HEK293 (cell line): ENCODE data around the gene ZMYM5.
"Not testable (repeated sequence)": the region's sequence is repeated elsewhere in the genome, so short reads cannot be mapped to it uniquely, and the experiment has no call there.

Source experiments
- CTCF ChIA-PET: fragments of 350-600 bp; formaldehyde crosslinking; extraction: SDS; loops from one replicate; lab custom pipeline; 2021; ENCODE audit warnings: antibody characterized with exemption; lab: Yijun Ruan, JAX
- POLR2A ChIA-PET: fragments of 300-600 bp; formaldehyde crosslinking; extraction: SDS; loops from one replicate; lab custom pipeline; 2020; ENCODE audit warnings: antibody characterized with exemption, inconsistent platforms; lab: Yijun Ruan, JAX
- H3K27ac ChIP-seq: fragments of 200-500 bp; sonication (Bioruptor generic); 2 replicates; pipeline ENCODE4 v1.5.1; 2014; ENCODE audit warnings: low read depth, low read length, control low read depth, inconsistent platforms; ENCODE audit errors: extremely low read depth
- H3K36me3 ChIP-seq, 2 experiments: fragments of 200-500 bp in 1 of 2; sonication (Bioruptor generic) in 1 of 2; 1 replicate in 1 of 2; 2 replicates in 1 of 2; pipeline ENCODE4 v1.5.1; 2014 to 2017; ENCODE audit warnings: inconsistent platforms in 2 of 2, low read length in 2 of 2; ENCODE audit not compliant: control insufficient read depth in 2 of 2, insufficient read depth in 1 of 2
- H3K4me1 ChIP-seq: fragments of 200-500 bp; sonication (Bioruptor generic); 2 replicates; pipeline ENCODE4 v1.5.1; 2014; ENCODE audit warnings: mild to moderate bottlenecking, low read length, inconsistent platforms; ENCODE audit not compliant: control insufficient read depth, insufficient read depth
- H3K4me3 ChIP-seq: 2 replicates; pipeline ENCODE4 v1.5.1; 2011; ENCODE audit warnings: low read depth, mild to moderate bottlenecking, control low read depth, low read length, moderate library complexity
- H3K9me3 ChIP-seq: fragments of 200-500 bp; sonication (Bioruptor generic); 2 replicates; pipeline ENCODE4 v1.5.1; 2014; ENCODE audit warnings: low read depth, low read length, inconsistent platforms; ENCODE audit not compliant: control insufficient read depth, insufficient read depth
- BCL11B ChIP-seq: fragments of 450-650 bp; formaldehyde crosslinking; IDR thresholded peaks from 2 replicates; pipeline ENCODE4 v1.5.1; 2016; ENCODE audit warnings: low read depth, missing biosample characterization, missing genetic modification characterization
- GLI4 ChIP-seq: fragments of 450-650 bp; formaldehyde crosslinking; IDR thresholded peaks from 2 replicates; pipeline ENCODE4 v1.5.1; 2016; ENCODE audit warnings: missing biosample characterization, missing genetic modification characterization
- KLF10 ChIP-seq: fragments of 450-650 bp; IDR thresholded peaks from 2 replicates; pipeline ENCODE4 v1.5.1; 2018; ENCODE audit warnings: missing biosample characterization, mild to moderate bottlenecking, missing genetic modification characterization
- PRDM1 ChIP-seq: fragments of 450-650 bp; formaldehyde crosslinking; IDR thresholded peaks from 2 replicates; pipeline ENCODE4; 2016; ENCODE audit warnings: missing biosample characterization, missing genetic modification characterization
- SETDB1 ChIP-seq: IDR thresholded peaks from one replicate; pipeline ENCODE4 v1.6.1; 2017; ENCODE audit warnings: mild to moderate bottlenecking, low read length, moderate library complexity, mixed read lengths; ENCODE audit not compliant: insufficient read length
- SP3 ChIP-seq: fragments of 450-650 bp; formaldehyde crosslinking; IDR thresholded peaks from 2 replicates; pipeline ENCODE4 v1.5.1; 2016; ENCODE audit warnings: missing biosample characterization, missing genetic modification characterization
- WT1 ChIP-seq: fragments of 450-650 bp; formaldehyde crosslinking; IDR thresholded peaks from 2 replicates; pipeline ENCODE4 v1.5.1; 2016; ENCODE audit warnings: missing biosample characterization, missing genetic modification characterization
- ZBTB17 ChIP-seq: fragments of 450-650 bp; formaldehyde crosslinking; IDR thresholded peaks from 2 replicates; pipeline ENCODE4 v1.5.1; 2016; ENCODE audit warnings: missing biosample characterization, missing genetic modification characterization
- ZBTB26 ChIP-seq: fragments of 450-650 bp; formaldehyde crosslinking; optimal IDR thresholded peaks from 2 replicates; pipeline ENCODE3; 2016; ENCODE audit warnings: missing biosample characterization, mild to moderate bottlenecking, missing genetic modification characterization
- ZBTB44 ChIP-seq: fragments of 450-650 bp; IDR thresholded peaks from 2 replicates; pipeline ENCODE4 v1.5.1; 2018; ENCODE audit warnings: missing biosample characterization, mild to moderate bottlenecking, missing genetic modification characterization
- ZBTB6 ChIP-seq: fragments of 450-650 bp; formaldehyde crosslinking; IDR thresholded peaks from 2 replicates; pipeline ENCODE4 v1.5.1; 2017; ENCODE audit warnings: missing biosample characterization, missing genetic modification characterization
- ZBTB8A ChIP-seq: fragments of 450-650 bp; formaldehyde crosslinking; IDR thresholded peaks from 2 replicates; pipeline ENCODE4 v1.5.1; 2016; ENCODE audit warnings: missing biosample characterization, missing genetic modification characterization
- ZIC2 ChIP-seq: fragments of 450-650 bp; formaldehyde crosslinking; IDR thresholded peaks from 2 replicates; pipeline ENCODE4 v1.5.1; 2016; ENCODE audit warnings: missing biosample characterization, missing genetic modification characterization
- ZNF221 ChIP-seq: fragments of 450-650 bp; formaldehyde crosslinking; IDR thresholded peaks from 2 replicates; pipeline ENCODE4 v1.5.1; 2017; ENCODE audit warnings: missing biosample characterization, missing genetic modification characterization, borderline replicate concordance
- ZNF223 ChIP-seq: fragments of 450-650 bp; formaldehyde crosslinking; IDR thresholded peaks from 2 replicates; pipeline ENCODE4 v1.5.1; 2016; ENCODE audit warnings: missing biosample characterization, missing genetic modification characterization
- ZNF341 ChIP-seq: fragments of 450-650 bp; formaldehyde crosslinking; IDR thresholded peaks from 2 replicates; pipeline ENCODE4; 2016; ENCODE audit warnings: low read depth, missing biosample characterization, missing genetic modification characterization
- ZNF514 ChIP-seq: fragments of 450-650 bp; formaldehyde crosslinking; IDR thresholded peaks from 2 replicates; pipeline ENCODE4 v1.5.1; 2016; ENCODE audit warnings: missing biosample characterization, missing genetic modification characterization
- ZNF530 ChIP-seq: fragments of 450-650 bp; formaldehyde crosslinking; IDR thresholded peaks from 2 replicates; pipeline ENCODE4 v1.5.1; 2016; ENCODE audit warnings: low read depth, missing biosample characterization, missing genetic modification characterization
- ZNF600 ChIP-seq: fragments of 450-650 bp; formaldehyde crosslinking; IDR thresholded peaks from 2 replicates; pipeline ENCODE4 v1.5.1; 2016; ENCODE audit warnings: missing biosample characterization, missing genetic modification characterization
- ZNF621 ChIP-seq: fragments of 450-650 bp; formaldehyde crosslinking; IDR thresholded peaks from 2 replicates; pipeline ENCODE4 v1.5.1; 2017; ENCODE audit warnings: missing biosample characterization, missing genetic modification characterization
- ZNF660 ChIP-seq: fragments of 450-650 bp; IDR thresholded peaks from 2 replicates; pipeline ENCODE4 v1.5.1; 2018; ENCODE audit warnings: missing biosample characterization, mild to moderate bottlenecking, missing genetic modification characterization
- ZNF777 ChIP-seq: fragments of 450-650 bp; formaldehyde crosslinking; IDR thresholded peaks from 2 replicates; pipeline ENCODE4 v1.5.1; 2017; ENCODE audit warnings: missing biosample characterization, missing genetic modification characterization, borderline replicate concordance
- ZNF785 ChIP-seq: fragments of 450-650 bp; formaldehyde crosslinking; IDR thresholded peaks from 2 replicates; pipeline ENCODE4 v1.5.1; 2016; ENCODE audit warnings: missing biosample characterization, missing genetic modification characterization
- ZSCAN18 ChIP-seq: fragments of 450-650 bp; formaldehyde crosslinking; IDR thresholded peaks from 2 replicates; pipeline ENCODE4 v1.5.1; 2016; ENCODE audit warnings: missing biosample characterization, missing genetic modification characterization
- ZSCAN4 ChIP-seq: fragments of 450-650 bp; formaldehyde crosslinking; IDR thresholded peaks from 2 replicates; pipeline ENCODE4 v1.5.1; 2017; ENCODE audit warnings: missing biosample characterization, missing genetic modification characterization

ZMYM5 gene

GRCh38 chr13:19791953-19792537 lies 71.4 kb downstream of the ZMYM5 start:
- H3K4me3 ChIP-seq, result no peak overlapping the region
- no peaks in the 10 kb centered on the region for H3K9me3 ChIP-seq
- CTCF ChIA-PET, result interaction anchor here (0.6 kb wide), 1 partner anchor 9 kb away, joined by 3 read pairs; the partner anchor contains the start of gene PSPC1
- H3K36me3 ChIP-seq, result no peaks in the 10 kb centered on the region
- TF ChIP-seq ZSCAN4 (tag by site-specific recombination) (no peak), ZNF530 (no peak), ZNF221 (tag by site-specific recombination) (no peak), ZNF341 (tag by site-specific recombination) (no peak), ZNF621 (tag by site-specific recombination) (no peak), SETDB1 (no peak), WT1 (tag by site-specific recombination) (no peak), ZIC2 (tag by site-specific recombination) (no peak), KLF10 (tag by site-specific recombination) (no peak), ZNF514 (tag by site-specific recombination) (no peak), ZBTB6 (tag by site-specific recombination) (no peak), ZSCAN18 (no peak), GLI4 (tag by site-specific recombination) (no peak), PRDM1 (tag by site-specific recombination) (no peak), ZNF777 (tag by site-specific recombination) (no peak), ZNF785 (tag by site-specific recombination) (no peak), BCL11B (tag by site-specific recombination) (no peak), ZNF223 (tag by site-specific recombination) (no peak)
- POLR2A ChIA-PET, result no interaction called here
- H3K4me1 ChIP-seq, result no peaks in the 10 kb centered on the region
- H3K27ac ChIP-seq, result no peak overlapping the region

GRCh38 chr13:19782727-19783682 lies 80.4 kb downstream of the ZMYM5 start, which contains the start of gene PSPC1:
PSPC1 (minus strand) TSS chr13:19782945; CDS start chr13:19782757, 188 bp downstream.
- not testable (repeated sequence) for H3K36me3 ChIP-seq, H3K4me1 ChIP-seq, H3K9me3 ChIP-seq
- ChIA-PET CTCF (interaction anchor here (0.6 kb wide), 1 partner anchor 9 kb away, joined by 3 read pairs; no protein-coding TSS in a partner anchor), POLR2A (interaction anchor here (0.5 to 0.6 kb wide), 3 partner anchors 10 to 1223 kb away, joined by 3 to 4 read pairs (median 3); no protein-coding TSS in a partner anchor)
- Histone ChIP-seq H3K27ac (peak within 1 kb of the TSS; percentile 80), H3K4me3 (peak within 1 kb of the TSS; percentile 93)
- TF ChIP-seq ZBTB17 (tag by site-specific recombination) (peak; percentile 63), ZBTB44 (tag by site-specific recombination) (peak; percentile 82), SP3 (peak; percentile 34; the same call in 1 of the 2 replicates), ZNF341 (tag by site-specific recombination) (peak; percentile 49), SETDB1 (peak; percentile 65), ZBTB8A (tag by site-specific recombination) (peak; percentile 20; the same call in 1 of the 2 replicates), ZNF600 (tag by site-specific recombination) (0 out of 2 replicates have a peak, but pooled peaks have one; percentile 42), ZNF660 (tag by site-specific recombination) (peak; percentile 63; the same call in 1 of the 2 replicates), ZBTB26 (peak; percentile 24)
